A204.1 (cell line): ENCODE measurements around the gene AGER.
"Not testable (repeated sequence)": the region's sequence is repeated elsewhere in the genome, so short reads cannot be mapped to it uniquely, and the experiment has no call there.

ENCODE experiments used
- FAIRE-seq: peaks from 2 replicates; lab custom pipeline; 2012; peaks lifted over from hg19 to GRCh38; lab: Jason Lieb, UNC

Gene AGER

GRCh38 chr6:32148289-32149091 is 35.6 kb downstream of the AGER start:
- FAIRE-seq: no peak

DNA sequence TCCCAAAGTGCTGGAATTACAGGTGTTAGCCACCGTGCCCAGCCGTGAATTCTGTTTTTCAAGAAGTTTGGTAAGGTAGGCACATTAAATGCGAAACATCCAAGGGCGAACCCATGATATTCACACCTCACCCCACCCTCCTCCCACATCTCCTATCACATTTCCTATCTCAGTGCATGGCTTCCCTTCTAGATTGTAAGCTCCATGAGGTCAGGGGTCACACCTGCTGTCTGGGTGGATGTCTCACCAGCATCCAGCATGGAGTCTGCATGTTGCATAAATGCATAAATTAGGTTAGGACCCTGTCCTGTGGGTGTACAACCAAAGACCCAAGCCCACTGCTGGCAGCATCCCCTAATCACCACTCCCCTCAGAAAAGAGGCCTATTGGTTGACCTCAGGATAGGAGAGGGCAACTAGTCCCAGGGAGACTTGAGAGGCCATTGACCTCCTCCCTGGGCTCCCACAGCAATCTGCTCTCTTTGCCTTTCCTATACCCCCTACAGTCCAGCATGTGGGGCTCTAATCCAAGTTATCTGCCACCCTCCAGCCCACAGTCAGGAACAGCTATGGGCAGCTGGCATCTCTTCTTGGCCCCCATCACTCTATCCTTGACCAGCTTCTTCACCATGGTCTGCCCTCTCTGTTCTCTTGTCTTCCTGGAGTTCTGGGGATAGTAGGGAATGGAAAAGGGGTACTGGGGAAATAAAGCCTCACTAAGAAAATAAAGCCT is 36.5 kb downstream of the AGER start:
- FAIRE-seq: no peak

DNA sequence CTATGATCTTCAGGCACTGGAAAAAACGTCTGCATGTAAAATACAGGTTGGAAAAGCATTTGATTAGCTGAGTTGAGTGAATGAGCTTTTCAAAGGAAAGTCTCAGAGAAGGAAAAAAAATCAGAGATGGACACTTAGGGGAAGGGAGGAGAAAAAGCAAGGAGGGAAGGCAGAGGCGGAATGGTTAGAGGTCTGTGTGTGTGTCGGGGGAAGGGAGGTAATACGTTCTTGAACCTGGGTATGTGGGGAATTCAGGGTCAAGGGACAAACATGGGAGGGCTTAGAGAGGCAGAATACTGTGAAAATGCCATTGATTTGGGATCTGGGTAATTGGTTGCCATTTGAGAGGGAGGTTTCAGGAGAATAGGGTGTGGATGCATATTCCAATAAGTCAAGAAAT is 37.4 kb downstream of the AGER start:
- FAIRE-seq: no peak

DNA sequence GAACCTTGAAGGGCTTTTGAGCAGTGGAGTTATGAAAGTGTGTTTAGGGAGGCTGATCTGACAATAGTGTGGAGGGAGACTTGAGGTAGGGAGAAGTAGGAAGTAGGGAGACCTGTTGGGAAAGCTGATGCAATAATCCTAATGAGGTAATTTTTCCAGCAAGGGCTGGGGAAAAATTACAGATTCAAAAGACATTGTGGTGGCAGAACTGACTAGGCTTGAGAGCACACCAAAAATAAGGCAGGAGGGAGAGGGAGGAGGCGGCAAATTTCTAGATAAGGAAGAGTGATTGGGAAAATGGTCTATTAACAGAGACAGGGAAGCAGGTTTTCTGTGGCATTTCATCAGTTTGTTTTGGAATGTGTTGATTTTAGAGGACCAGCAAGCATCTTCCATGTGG is 37.8 kb downstream of the AGER start:
- no peak for FAIRE-seq

DNA sequence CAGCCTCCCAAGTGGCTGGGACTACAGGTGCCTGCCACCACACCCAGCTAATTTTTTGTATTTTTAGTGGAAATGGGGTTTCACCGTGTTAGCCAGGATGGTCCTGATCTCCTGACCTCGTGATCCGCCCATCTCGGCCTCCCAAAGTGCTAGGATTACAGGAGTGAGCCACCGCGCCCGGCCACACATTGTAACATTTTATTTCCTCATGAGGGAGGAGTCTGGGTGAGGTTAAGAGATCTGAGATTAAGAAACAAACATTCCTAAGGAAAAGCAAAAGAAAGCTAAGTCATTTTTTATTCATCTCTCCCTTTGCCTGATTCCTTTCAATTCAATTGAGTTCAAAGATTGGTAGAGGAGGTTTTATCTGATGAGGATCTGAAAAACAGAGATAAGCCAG is 39.8 kb downstream of the AGER start:
- FAIRE-seq: not testable (repeated sequence)

DNA sequence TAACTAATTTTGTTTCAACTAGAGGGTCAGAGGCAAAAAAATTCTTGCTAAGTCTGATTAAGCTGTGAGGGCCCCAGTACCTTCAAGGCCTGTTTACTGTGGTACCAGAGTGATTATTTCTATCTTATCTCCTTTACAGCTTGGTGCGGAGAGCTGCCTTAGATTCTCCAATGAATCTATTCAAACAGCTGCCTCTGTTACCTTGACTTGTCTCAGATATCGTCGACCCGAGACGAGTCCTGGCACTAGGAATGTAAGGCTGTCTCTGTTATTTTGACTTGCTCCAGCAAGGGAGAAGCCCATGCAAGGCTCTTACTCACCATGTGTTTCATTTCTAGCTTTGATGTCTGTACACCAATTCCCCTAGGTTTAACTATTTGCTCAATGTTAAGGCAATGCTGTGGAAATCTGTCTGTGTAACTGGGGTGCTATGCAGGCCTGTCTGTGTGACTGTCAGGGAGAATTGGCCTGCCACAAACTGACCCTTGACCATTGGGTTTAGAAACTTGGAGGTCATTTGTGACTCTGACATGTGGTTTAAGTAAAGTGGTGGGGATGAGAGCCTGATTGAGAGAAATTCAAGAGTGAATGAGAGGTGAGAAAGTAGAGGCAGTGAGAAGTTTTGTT is 43.5 kb downstream of the AGER start:
- FAIRE-seq: no peak

GRCh38 chr6:32139590-32139989 is 44.5 kb downstream of the AGER start:
- FAIRE-seq: no peak

DNA sequence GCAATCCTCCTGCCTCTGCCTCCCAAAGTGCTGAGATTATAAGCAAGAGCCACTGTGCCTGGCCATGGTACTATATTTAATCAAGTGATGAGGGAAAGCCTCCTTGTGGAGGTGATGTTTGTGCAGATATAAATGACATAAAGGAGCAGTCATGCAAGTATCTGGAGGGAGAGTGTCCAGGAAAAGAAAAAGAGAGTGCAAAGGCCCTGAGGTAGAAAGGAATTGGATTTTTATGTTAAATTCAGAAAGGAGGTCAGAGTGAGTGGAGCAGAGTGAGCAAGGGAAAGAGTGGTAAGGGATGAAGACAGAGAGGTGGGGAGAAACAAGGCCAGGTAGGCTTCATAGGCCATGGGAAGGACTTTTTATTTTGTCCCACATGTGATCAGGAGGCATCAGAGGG is 46.6 kb downstream of the AGER start:
- no peak for FAIRE-seq

DNA sequence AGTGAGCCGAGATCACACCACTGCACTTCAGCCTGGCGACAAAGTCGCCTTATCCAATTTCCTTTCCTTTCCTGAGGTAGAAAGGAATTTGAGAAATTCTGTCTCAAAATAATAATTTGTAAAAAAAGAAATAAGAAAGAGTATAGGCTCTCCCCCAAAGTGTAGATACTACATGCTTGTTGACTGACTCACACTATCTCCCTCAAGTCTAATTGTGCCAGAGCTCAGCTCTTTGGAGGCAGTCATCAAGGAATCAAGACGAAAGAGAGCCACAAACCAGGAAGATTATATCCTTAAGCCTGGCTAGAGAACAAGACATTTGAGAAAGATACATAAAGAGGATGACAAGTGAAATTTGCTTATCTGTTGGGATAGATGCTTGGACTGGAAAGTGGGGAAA is 50.3 kb downstream of the AGER start:
- FAIRE-seq: no peak

DNA sequence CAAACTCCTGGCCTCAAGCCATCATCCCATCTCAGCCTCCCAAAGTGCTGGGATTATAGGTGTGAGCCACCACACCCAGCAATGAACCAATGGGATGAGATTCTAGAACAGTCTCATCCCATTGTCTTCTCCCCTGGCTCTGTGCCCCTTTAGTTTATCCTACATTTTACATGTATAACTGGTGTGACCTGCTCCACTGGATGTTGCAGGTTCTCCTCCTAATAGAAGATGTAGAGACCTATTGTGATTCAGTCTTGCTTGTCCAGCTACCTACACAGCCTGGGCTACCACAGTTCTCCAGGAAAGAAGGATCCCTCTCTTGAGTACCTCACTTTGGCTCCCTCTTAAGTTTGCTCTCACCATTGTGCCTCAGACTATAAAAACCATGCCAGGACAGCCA is 51.9 kb downstream of the AGER start:
- FAIRE-seq: no peak

GRCh38 chr6:32131439-32131948 is 52.6 kb downstream of the AGER start:
- no peak for FAIRE-seq
